ENCODE measurements around the gene DAAM1. TPM values are rescaled to one million over a fixed set of nuclear protein-coding genes. Genes with fewer than 3 reads are reported as not detected.

DAAM1 gene
- total RNA-seq, 4 donors from 2014 or later: 25.3 to 47.2 (median 37.8) TPM

DNA sequence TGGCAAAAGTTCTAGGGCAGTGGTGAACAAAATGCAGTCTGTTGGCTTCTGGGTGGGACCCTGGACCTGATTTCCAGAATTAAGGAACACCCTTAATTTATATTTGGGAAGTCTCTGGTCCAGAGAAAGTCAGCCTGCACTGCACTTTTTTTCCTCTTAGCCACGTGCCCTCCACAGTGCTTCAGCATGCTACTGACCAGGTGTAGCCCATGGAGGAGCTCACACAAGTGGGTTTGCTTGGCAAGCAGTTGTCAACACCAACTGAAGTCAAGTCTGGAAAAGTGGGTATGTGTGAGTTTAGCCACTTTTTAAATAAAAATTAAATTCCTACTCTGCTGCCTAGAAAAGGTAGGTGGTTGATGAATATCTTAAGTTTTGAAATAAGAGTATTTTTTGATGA, 111.3 kb downstream of the DAAM1 start:
- TF ChIP-seq, protein P1, sequence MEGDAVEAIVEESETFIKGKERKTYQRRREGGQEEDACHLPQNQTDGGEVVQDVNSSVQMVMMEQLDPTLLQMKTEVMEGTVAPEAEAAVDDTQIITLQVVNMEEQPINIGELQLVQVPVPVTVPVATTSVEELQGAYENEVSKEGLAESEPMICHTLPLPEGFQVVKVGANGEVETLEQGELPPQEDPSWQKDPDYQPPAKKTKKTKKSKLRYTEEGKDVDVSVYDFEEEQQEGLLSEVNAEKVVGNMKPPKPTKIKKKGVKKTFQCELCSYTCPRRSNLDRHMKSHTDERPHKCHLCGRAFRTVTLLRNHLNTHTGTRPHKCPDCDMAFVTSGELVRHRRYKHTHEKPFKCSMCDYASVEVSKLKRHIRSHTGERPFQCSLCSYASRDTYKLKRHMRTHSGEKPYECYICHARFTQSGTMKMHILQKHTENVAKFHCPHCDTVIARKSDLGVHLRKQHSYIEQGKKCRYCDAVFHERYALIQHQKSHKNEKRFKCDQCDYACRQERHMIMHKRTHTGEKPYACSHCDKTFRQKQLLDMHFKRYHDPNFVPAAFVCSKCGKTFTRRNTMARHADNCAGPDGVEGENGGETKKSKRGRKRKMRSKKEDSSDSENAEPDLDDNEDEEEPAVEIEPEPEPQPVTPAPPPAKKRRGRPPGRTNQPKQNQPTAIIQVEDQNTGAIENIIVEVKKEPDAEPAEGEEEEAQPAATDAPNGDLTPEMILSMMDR (IDR thresholded peaks at IDR 0.05): no peak
- no peak for TF ChIP-seq POLR2A (IDR thresholded peaks at IDR 0.05)
- Histone ChIP-seq H3K4me1 (peaks cover 6 to 21% of the 10 kb centered on the region in 2 donors), H3K4me3 (replicated peaks in 1 of 3) (no peak overlapping the region), H3K36me3 (no peaks in the 10 kb centered on the region), H3K27ac (no peak overlapping the region), H3K27me3 (no peaks in the 10 kb centered on the region), H3K9me3 (no peaks in the 10 kb centered on the region)
- intact Hi-C loops (cut with DNase I): no loop called here
- 26 to 56% methylated on average over 1 of the region's 1 CpG for WGBS, 2 donors
- peak; percentile 64 to 67 for DNase-seq

DNA sequence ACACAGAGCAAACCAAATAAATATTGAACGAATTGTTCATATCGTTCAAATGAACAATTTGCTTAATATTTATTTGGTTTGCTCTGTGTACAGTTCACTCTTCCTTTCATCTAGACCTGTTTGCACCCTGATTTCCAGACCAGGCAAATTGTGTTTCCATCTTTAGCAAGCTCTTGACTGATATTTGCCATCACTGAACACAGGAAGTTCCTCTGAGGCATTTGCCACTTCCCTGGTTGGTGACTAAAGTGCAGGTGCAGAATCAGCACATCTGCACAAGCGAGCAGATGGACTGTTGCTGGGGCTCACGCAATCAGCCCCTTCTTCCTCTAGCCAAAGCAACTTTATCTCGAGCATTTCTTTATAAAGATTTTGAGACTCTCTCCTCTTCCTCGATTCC, 112.9 kb downstream of the DAAM1 start:
- no peak for TF ChIP-seq POLR2A (IDR thresholded peaks at IDR 0.05)
- TF ChIP-seq, protein P1 (IDR thresholded peaks at IDR 0.05): no peak
- H3K9me3 ChIP-seq: no peaks in the 10 kb centered on the region
- no peak overlapping the region for H3K4me3 ChIP-seq (replicated peaks in 1 of 3)
- no peak overlapping the region for H3K27ac ChIP-seq
- H3K36me3 ChIP-seq: no peaks in the 10 kb centered on the region
- H3K27me3 ChIP-seq: no peaks in the 10 kb centered on the region
- no peak for DNase-seq
- peaks cover 21 to 31% of the 10 kb centered on the region in 2 donors for H3K4me1 ChIP-seq
- intact Hi-C loops (cut with DNase I): no loop called here
- WGBS, 2 donors: 77 to 81% methylated on average over 6 of the region's 6 CpGs

DNA sequence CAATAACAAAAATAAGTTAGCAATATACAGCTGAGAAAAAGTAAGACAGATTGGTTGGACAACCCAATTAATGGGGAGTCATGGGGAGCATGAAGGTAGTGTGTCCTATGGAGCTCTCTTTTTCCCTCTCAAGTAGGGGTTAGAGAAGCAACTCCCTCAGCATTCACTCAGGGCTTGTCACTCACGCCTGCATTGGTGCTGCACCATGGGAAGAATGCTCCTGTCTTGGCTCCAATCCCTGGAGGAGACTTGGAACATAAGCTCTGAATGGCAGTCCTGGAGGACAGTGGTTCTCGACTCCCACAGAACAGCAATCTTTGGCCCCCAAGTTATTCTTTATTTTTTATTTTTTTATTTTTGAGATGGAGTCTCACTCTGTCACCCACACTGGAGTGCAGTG, 113.8 kb downstream of the DAAM1 start:
- H3K27ac ChIP-seq: no peak overlapping the region
- H3K9me3 ChIP-seq: no peaks in the 10 kb centered on the region
- intact Hi-C loops (cut with DNase I): no loop called here
- WGBS, 2 donors: 91 to 94% methylated on average over 2 of the region's 2 CpGs
- H3K4me3 ChIP-seq (replicated peaks in 1 of 3): no peak overlapping the region
- H3K27me3 ChIP-seq: no peaks in the 10 kb centered on the region
- peaks cover 27 to 29% of the 10 kb centered on the region in 2 donors for H3K4me1 ChIP-seq
- no peak for TF ChIP-seq POLR2A (IDR thresholded peaks at IDR 0.05)
- TF ChIP-seq, protein P1 (IDR thresholded peaks at IDR 0.05): no peak
- DNase-seq: no peak
- no peaks in the 10 kb centered on the region for H3K36me3 ChIP-seq

DNA sequence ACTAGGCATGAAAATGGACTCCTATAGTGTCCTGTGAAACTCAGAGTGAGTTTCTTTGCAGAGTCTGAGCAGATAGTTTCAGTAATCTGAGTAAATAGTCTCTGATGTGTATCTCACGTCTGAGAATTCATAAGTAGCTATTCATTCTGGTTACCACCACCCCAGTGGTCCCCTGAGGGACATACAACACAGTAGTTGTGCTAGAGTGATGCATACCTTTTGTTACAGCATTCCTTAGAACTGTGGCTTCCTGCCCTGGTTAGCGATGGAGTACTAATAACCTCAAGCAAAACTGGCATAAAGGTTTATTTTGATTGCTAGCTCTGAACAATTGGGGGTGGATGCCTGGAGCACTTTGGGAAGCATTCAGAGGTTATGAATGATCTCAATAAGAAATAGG, 114.7 kb downstream of the DAAM1 start:
- intact Hi-C loops (cut with DNase I): no loop called here
- no peaks in the 10 kb centered on the region for H3K9me3 ChIP-seq
- WGBS, 2 donors: 50 to 73% methylated on average over 2 of the region's 2 CpGs
- peak overlapping the region in 1 of 3 donors; percentile 40 for H3K27ac ChIP-seq
- no peaks in the 10 kb centered on the region for H3K36me3 ChIP-seq
- H3K4me3 ChIP-seq (replicated peaks in 1 of 3): no peak overlapping the region
- TF ChIP-seq POLR2A (IDR thresholded peaks at IDR 0.05): no peak
- TF ChIP-seq, protein P1 (IDR thresholded peaks at IDR 0.05): no peak
- no peaks in the 10 kb centered on the region for H3K27me3 ChIP-seq
- peaks cover 27 to 29% of the 10 kb centered on the region in 2 donors for H3K4me1 ChIP-seq
- peak in 1 of 2 donors; percentile 27 for DNase-seq

DNA sequence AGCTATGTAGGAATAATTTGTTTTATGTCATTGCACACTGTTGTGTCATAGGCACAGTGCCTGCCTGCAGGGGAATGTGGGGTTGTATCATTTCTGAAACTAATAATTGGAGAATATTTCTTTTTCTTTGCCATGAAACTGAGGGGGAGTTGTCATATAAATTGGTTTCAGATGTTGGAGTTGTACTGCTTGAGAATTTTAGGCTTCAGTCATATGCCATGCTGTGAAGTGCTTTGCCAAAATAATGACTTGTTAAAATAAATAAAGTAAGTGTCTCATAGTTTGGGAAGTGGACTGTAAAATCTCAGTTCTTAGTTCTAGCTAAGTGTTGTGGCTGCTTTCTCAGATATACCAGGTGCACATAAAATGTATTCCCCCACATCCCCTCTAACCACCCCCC, 116.8 kb downstream of the DAAM1 start:
- intact Hi-C loops (cut with DNase I): no loop called here
- Histone ChIP-seq H3K27me3 (no peaks in the 10 kb centered on the region), H3K36me3 (no peaks in the 10 kb centered on the region), H3K9me3 (no peaks in the 10 kb centered on the region), H3K4me1 (peaks cover 27 to 29% of the 10 kb centered on the region in 2 donors), H3K27ac (peak overlapping the region; percentile 34 to 66 (median 52)), H3K4me3 (replicated peaks in 1 of 3) (no peak overlapping the region)
- TF ChIP-seq, protein P1 (IDR thresholded peaks at IDR 0.05): no peak
- no peak for TF ChIP-seq POLR2A (IDR thresholded peaks at IDR 0.05)
- no peak for DNase-seq

Data from thyroid gland (tissue), 4 donors.